Choroid plexus epithelial cell (primary cell): ENCODE results near the gene OSCP1.

Experiments
- DNase-seq: peaks from one replicate; pipeline ENCODE4 v3.0.0-alpha.2; 2010; ENCODE audit warnings: low read depth
- H3K4me3 ChIP-seq: 2 replicates; pipeline ENCODE4 v1.5.1; 2011; ENCODE audit warnings: low read depth, mild to moderate bottlenecking, control low read depth, low read length, moderate library complexity
- TF ChIP-seq, protein P1 (sequence below): conservative IDR thresholded peaks from 2 replicates; pipeline ENCODE4 v1.5.1; 2011; ENCODE audit warnings: low read depth, mild to moderate bottlenecking, control low read depth, inconsistent platforms, low read length, moderate library complexity

The OSCP1 gene

DNA sequence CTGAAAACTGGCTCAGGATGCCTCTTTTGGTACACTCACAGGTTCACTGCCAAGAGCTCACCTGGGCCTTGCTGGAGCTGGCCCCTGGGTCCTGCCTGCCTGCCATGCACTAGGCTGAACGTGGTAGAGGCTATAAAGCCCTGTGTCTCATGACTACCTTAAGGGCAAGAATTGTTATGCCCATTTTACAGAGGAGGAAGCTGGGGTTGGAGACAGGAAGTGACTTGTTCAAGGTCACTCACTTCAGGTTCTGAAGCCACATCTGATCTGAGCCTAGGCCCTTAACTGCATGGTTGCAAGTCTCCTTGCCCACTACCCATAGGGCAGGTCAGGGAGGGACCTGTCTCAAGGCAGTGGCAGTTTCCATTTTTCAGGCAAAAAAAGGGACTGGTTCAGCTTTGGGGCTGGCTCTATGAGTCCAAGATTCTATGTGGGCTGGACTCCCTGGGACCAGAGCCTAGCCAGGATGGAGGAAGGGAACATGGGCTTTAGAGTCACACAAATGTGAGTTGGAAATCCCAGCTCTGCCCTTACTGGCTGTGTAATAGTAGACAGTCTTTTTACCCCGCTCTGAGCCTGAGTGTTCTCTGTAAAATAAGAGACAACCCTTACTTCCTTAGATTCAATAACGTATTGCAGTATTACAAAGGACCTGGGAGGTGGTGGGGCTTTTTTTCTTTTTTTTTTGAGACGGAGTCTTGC is 72.3 kb downstream of the OSCP1 start:
- no peak overlapping the region for H3K4me3 ChIP-seq
- TF ChIP-seq, protein P1, sequence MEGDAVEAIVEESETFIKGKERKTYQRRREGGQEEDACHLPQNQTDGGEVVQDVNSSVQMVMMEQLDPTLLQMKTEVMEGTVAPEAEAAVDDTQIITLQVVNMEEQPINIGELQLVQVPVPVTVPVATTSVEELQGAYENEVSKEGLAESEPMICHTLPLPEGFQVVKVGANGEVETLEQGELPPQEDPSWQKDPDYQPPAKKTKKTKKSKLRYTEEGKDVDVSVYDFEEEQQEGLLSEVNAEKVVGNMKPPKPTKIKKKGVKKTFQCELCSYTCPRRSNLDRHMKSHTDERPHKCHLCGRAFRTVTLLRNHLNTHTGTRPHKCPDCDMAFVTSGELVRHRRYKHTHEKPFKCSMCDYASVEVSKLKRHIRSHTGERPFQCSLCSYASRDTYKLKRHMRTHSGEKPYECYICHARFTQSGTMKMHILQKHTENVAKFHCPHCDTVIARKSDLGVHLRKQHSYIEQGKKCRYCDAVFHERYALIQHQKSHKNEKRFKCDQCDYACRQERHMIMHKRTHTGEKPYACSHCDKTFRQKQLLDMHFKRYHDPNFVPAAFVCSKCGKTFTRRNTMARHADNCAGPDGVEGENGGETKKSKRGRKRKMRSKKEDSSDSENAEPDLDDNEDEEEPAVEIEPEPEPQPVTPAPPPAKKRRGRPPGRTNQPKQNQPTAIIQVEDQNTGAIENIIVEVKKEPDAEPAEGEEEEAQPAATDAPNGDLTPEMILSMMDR, result no peak
- DNase-seq, result no peak

DNA sequence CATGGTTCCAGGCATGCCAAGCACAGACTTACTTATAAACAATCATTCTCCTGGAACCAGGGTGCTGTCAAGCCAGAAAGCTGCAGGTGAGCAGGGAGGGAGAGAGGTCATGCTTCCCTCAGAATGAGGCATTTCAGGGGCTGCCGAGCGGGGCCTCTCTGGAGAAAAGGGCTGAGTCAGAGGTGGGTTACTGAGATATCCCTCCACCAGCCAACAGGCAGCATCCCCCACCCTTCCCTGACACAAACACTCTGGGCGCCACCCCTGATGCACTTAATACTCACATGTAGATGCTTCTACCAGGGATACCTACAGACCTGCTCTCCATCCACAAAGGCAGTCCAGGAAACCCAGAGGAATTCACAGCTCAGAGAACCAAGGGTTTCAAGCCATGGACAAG is 77.6 kb downstream of the OSCP1 start:
- H3K4me3 ChIP-seq, result no peak overlapping the region
- DNase-seq, result no peak
- TF ChIP-seq, protein P1, result no peak

DNA sequence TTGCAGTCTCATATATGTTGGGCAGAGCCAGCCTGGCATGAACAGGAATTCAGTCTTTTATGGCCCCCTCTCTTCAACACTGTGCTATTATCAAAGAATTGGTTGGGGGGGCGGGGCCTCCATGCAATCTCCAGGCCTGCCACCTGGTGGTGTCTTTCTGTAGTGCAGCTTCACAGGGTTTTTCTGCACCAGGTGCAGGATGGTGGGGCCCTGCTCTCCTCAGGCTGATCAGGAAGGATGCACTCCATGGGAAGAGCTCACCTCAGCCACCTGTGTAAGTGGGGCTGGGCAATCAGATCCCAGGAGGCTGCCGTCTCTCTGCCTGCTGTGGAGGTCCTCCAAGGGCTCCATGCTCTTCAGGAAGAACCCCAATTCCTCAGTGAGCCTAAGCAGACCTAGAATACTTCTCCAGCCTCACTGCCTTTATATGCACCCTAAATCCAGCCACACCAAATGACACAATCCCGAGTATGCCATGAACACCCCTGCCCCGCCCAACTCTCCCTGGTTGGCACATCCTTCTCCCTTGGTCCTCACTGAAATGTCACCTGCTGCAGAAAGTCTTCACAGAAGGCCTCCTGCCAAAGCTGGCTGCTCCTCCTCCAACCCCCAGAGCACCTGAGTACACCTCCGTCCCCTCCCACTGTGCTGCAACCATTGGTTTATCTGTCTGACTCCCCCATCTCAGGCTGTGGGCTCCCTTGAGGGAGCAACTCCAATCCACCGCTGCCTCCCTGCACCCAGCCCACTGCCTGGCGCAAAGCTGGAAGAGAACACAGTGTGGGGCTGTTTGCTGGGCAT is 81.0 kb downstream of the OSCP1 start:
- H3K4me3 ChIP-seq, result no peak overlapping the region
- TF ChIP-seq, protein P1, result peak; percentile 89
- DNase-seq, result peak; percentile 77
